ENCODE data around the gene DDX20.
A peak's percentile ranks its signal among the peaks of the same experiment; 100 is the strongest.

Gene DDX20

GRCh38 chr1:111755331-111756123 is at the start of gene DDX20:
DDX20 (plus strand) TSS chr1:111755901; CDS start chr1:111755925, 24 bp downstream.
- DNase-seq: peak; percentile 93

- no peak for DNase-seq
These were observed 48.8 kb upstream of the DDX20 start for GRCh38 chr1:111706921-111707320.

GRCh38 chr1:111707906-111708305 is 47.8 kb upstream of the DDX20 start:
- DNase-seq: no peak

GRCh38 chr1:111709986-111710385 is 45.7 kb upstream of the DDX20 start:
- no peak for DNase-seq

GRCh38 chr1:111716333-111716732 is 39.4 kb upstream of the DDX20 start:
- no peak for DNase-seq

GRCh38 chr1:111717450-111717849 is 38.3 kb upstream of the DDX20 start:
- DNase-seq: no peak

- no peak for DNase-seq
These were observed 36.6 kb upstream of the DDX20 start for GRCh38 chr1:111719135-111719534.

- no peak for DNase-seq
These were observed 36.0 kb upstream of the DDX20 start for GRCh38 chr1:111719674-111720132.

GRCh38 chr1:111720274-111720976 is 35.3 kb upstream of the DDX20 start:
- no peak for DNase-seq

- no peak for DNase-seq
These were observed 34.5 kb upstream of the DDX20 start for GRCh38 chr1:111720977-111721786.

GRCh38 chr1:111723091-111723806 is 32.5 kb upstream of the DDX20 start:
- DNase-seq: peak; percentile 53

GRCh38 chr1:111723871-111724270 is 31.8 kb upstream of the DDX20 start:
- no peak for DNase-seq

GRCh38 chr1:111725192-111725591 is 30.5 kb upstream of the DDX20 start:
- DNase-seq: no peak

GRCh38 chr1:111727056-111727455 is 28.6 kb upstream of the DDX20 start:
- DNase-seq: no peak

GRCh38 chr1:111729271-111729921 is 26.3 kb upstream of the DDX20 start:
- no peak for DNase-seq

GRCh38 chr1:111729946-111730681 is 25.6 kb upstream of the DDX20 start:
- DNase-seq: no peak

GRCh38 chr1:111730706-111731105 is 25.0 kb upstream of the DDX20 start:
- no peak for DNase-seq

- DNase-seq: no peak
These were observed 23.7 kb upstream of the DDX20 start for GRCh38 chr1:111731956-111732355.

GRCh38 chr1:111732718-111733117 is 23.0 kb upstream of the DDX20 start:
- no peak for DNase-seq

GRCh38 chr1:111733183-111733991 is 22.3 kb upstream of the DDX20 start:
- DNase-seq: peak; percentile 21

GRCh38 chr1:111733992-111734341 is 21.7 kb upstream of the DDX20 start:
- no peak for DNase-seq

All from CD4-positive, alpha-beta T cell treated with Interleukin-10 for 1 hour (primary cell).